ENCODE data around the gene KRTAP5-9.

The KRTAP5-9 gene, protein sequence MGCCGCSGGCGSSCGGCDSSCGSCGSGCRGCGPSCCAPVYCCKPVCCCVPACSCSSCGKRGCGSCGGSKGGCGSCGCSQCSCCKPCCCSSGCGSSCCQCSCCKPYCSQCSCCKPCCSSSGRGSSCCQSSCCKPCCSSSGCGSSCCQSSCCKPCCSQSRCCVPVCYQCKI

DNA sequence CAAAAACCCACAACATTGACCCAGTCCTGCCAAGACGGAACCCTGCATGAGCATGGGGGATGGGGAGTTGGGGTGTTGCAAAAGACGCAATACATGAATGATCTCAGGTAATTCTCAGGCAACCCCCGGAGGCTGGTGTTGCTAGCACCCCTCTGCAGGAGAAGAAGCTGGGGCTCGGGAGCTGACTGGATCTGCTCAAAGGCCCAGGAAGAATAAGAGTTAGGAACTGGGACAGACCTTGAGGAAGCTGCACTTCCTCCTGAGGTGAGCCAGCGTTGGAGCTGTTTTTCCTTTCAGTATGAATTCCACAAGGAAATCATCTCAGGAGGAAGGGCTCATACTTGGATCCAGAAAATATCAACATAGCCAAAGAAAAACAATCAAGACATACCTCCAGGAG, at the start of gene KRTAP5-9:
Gene KRTAP5-9, plus strand, starts transcription at position 301 of the 400 bp plus-strand sequence. CDS start 238 bp downstream, outside the sequence.
- no peak within 1 kb of the TSS for H3K4me3 ChIP-seq (replicated peaks in 1 of 2; ENCODE audit: low read depth in 2 of 2, low read length in 2 of 2)
- DNase-seq (ENCODE audit: low read depth in 2 of 2), result no peak
- no peak for TF ChIP-seq CTCF (IDR thresholded peaks at IDR 0.05; ENCODE audit: low read depth, low read length)

DNA sequence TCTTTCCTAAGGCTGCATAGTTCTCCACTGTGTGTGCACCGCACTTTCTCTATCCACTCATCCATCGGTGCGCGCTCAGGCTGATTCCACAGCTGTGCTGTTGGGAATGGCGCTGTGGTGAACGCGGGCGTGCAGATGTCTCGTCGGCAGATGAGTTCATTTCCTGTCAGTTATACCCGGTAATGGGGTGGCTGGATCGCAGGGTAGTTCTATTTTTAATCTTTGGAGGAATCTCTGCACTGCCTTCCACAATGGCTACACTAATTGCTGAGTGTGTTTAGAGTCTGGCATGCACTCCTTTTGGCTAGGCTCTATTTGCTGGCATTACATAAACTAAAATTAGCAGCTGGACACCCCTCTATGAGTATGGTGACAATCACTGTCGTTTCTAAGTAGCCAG, 49.1 kb upstream of the KRTAP5-9 start:
- DNase-seq (ENCODE audit: low read depth in 2 of 2), result no peak
- no peak for TF ChIP-seq CTCF (IDR thresholded peaks at IDR 0.05; ENCODE audit: low read depth, low read length)
- H3K4me3 ChIP-seq (replicated peaks in 1 of 2; ENCODE audit: low read depth in 2 of 2, low read length in 2 of 2), result no peak overlapping the region

- no peak overlapping the region for H3K4me3 ChIP-seq (replicated peaks in 1 of 2; ENCODE audit: low read depth in 2 of 2, low read length in 2 of 2)
- DNase-seq (ENCODE audit: low read depth in 2 of 2), result no peak
- TF ChIP-seq CTCF (IDR thresholded peaks at IDR 0.05; ENCODE audit: low read depth, low read length), result no peak
Observed at GRCh38 chr11:71499546-71499945, 48.7 kb upstream of the KRTAP5-9 start.

- no peak for TF ChIP-seq CTCF (IDR thresholded peaks at IDR 0.05; ENCODE audit: low read depth, low read length)
- peak in 1 of 2 donors; percentile 27 for DNase-seq (ENCODE audit: low read depth in 2 of 2)
- H3K4me3 ChIP-seq (replicated peaks in 1 of 2; ENCODE audit: low read depth in 2 of 2, low read length in 2 of 2), result no peak overlapping the region
Observed at GRCh38 chr11:71500601-71501021, 47.6 kb upstream of the KRTAP5-9 start.

DNA sequence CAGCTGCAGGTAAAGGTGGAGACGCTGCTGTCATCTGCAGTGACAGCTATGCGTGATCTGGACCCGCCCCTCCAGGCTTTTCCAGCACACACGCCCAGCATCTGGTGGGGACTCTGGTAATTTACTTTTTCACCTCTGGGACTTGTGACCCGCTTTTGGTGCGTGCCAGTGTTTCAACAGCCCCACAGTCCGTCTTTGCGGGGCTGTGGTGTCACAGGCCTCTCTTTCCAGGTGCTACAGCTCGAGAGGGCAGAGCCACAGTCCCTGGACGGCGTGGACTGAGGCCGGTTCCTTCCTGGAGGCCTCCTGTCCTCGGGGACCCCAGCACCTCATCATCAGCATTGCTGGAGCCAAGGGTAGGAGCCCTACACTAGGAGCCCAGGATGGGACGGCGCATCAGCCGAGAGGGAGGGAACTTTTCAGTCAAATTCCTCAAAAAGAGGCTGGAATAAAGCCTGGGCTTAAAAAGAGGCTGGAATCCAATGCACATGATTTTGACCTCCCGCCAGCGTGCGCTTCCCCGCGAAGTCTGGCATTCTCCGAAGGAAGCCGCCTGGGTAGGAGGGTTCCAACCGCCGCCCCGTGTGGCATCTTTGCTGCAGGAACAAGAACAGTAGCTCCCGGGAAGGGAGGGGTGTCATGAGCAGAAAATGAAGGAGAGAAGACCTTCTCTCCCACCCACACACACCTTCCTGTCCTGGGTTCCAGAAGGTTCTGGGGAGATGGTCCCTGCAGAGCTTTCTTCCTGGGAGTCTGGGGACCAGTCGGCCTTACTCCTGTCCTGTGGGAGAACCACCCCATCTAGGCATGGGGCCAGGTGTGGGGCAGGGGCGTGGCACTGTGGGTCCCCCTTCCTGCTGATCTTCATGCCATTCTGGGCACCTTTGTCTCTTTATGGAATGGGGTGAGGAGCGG, 46.9 kb upstream of the KRTAP5-9 start:
- DNase-seq (ENCODE audit: low read depth in 2 of 2), result no peak
- TF ChIP-seq CTCF (IDR thresholded peaks at IDR 0.05; ENCODE audit: low read depth, low read length), result no peak
- H3K4me3 ChIP-seq (replicated peaks in 1 of 2; ENCODE audit: low read depth in 2 of 2, low read length in 2 of 2), result no peak overlapping the region

DNA sequence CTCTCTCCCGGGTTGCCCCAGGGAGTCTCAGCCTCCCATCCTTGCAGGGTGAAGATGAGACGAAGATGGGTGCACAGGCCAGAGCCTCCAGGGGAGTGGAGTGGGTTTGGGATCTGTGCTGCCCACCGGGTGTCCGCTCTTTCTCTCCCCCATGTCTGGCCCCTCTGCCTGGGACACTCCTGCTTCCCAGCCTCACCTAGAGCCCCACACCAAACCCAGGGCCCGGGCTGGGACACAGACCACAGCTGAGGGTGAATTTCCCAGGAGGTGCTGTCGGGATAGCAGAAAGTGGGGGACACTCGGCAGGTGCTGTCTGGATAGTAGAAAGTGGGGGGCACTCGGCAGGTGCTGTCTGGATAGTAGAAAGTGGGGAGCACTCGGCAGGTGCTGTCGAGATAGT, 46.2 kb upstream of the KRTAP5-9 start:
- no peak for TF ChIP-seq CTCF (IDR thresholded peaks at IDR 0.05; ENCODE audit: low read depth, low read length)
- DNase-seq (ENCODE audit: low read depth in 2 of 2), result no peak

More for the DNA sequence above, 46.2 kb upstream of the KRTAP5-9 start:
- H3K4me3 ChIP-seq (replicated peaks in 1 of 2; ENCODE audit: low read depth in 2 of 2, low read length in 2 of 2), result no peak overlapping the region
